Measurements from ENCODE around the gene ZFPM1.

DNA sequence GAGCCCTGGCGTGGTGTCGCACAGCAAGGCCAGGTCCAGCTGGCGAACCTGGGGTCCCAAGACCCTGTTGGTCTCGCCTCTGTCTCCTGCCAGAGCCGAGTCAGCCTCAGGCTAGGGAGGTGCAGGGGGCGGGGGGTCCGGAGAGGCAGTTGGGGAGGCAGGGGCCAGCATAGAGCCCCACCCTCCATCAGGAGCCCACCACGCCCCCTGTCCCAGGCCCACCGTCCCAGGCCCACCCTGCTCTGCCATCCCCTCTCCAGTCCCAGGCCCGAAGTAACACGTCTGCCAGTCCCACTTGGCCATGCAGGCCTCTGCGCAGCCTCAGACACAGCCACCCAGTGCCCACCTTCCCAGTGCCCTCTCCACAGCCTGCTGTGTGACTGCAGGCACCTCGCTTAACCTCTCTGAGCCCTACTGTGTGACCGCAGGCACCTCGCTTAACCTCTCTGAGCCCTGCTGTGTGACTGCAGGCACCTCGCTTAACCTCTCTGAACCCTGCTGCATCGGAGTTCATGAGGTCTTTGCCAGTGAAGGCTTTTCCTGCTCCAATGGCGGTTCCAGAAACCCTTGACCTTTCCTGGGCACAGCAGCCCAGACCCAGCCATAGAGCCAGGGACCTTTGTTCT, 41.0 kb upstream of the ZFPM1 start:
- TF ChIP-seq, protein P1, sequence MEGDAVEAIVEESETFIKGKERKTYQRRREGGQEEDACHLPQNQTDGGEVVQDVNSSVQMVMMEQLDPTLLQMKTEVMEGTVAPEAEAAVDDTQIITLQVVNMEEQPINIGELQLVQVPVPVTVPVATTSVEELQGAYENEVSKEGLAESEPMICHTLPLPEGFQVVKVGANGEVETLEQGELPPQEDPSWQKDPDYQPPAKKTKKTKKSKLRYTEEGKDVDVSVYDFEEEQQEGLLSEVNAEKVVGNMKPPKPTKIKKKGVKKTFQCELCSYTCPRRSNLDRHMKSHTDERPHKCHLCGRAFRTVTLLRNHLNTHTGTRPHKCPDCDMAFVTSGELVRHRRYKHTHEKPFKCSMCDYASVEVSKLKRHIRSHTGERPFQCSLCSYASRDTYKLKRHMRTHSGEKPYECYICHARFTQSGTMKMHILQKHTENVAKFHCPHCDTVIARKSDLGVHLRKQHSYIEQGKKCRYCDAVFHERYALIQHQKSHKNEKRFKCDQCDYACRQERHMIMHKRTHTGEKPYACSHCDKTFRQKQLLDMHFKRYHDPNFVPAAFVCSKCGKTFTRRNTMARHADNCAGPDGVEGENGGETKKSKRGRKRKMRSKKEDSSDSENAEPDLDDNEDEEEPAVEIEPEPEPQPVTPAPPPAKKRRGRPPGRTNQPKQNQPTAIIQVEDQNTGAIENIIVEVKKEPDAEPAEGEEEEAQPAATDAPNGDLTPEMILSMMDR (IDR thresholded peaks at IDR 0.05 in 8 of 11, conservative IDR thresholded peaks at IDR 0.05 in 3 of 11): no peak
- no peak for TF ChIP-seq POLR2A (IDR thresholded peaks at IDR 0.05)
- no peak for TF ChIP-seq POLR2AphosphoS5 (IDR thresholded peaks at IDR 0.05)
